GM12878 (cell line): ENCODE data around the gene SIGLEC14. TPM values are rescaled to one million over a fixed set of nuclear protein-coding genes. Genes with fewer than 3 reads are reported as not detected.

Experiments
- ATAC-seq: fragments of 200-7000 bp; cut with Tn5 transposase; 3 replicates; pipeline ENCODE4 v1.9.1; 2020; ENCODE audit warnings: mild to moderate bottlenecking, moderate library complexity
- BruUV-seq: library from RNA; stranded (reverse); fragments of 400-500 nt; replicated peaks from 2 replicates; lab custom pipeline; 2021; lab: Mats Ljungman, UMichigan
- CTCF ChIA-PET: fragments of 300-600 bp; sonication (Branson Sonifier 250); formaldehyde crosslinking; extraction: SDS; loops from one replicate; lab custom pipeline; 2021; ENCODE audit warnings: inconsistent platforms; lab: Yijun Ruan, JAX
- POLR2A ChIA-PET: fragments of 350-600 bp; formaldehyde crosslinking; extraction: SDS; loops from one replicate; lab custom pipeline; 2021; ENCODE audit warnings: inconsistent platforms; lab: Charles Lee
- RAD21 ChIA-PET: fragments of 300-600 bp; sonication (Branson Sonifier 250); formaldehyde crosslinking; loops from one replicate; lab custom pipeline; 2023; ENCODE audit warnings: antibody characterized with exemption; ENCODE audit not compliant: unreplicated experiment; lab: Charles Lee
- SMC1A ChIA-PET: fragments of 300-600 bp; sonication (Branson Sonifier 250); formaldehyde crosslinking; loops from one replicate; lab custom pipeline; 2023; ENCODE audit not compliant: unreplicated experiment, uncharacterized antibody; lab: Charles Lee
- DNase-seq: peaks from one replicate; pipeline ENCODE4 v3.0.0-alpha.2; 2011; ENCODE audit warnings: low read depth, low spot score
- FAIRE-seq: peaks from 3 replicates; lab custom pipeline; 2011; peaks lifted over from hg19 to GRCh38; lab: Jason Lieb, UNC
- H2AFZ ChIP-seq: 2 replicates; pipeline ENCODE4 v1.6.0; 2011; ENCODE audit warnings: low read depth, low read length, control low read depth; ENCODE audit not compliant: control insufficient read depth
- H3K27ac ChIP-seq: 2 replicates; pipeline ENCODE4 v1.5.1; 2011; ENCODE audit warnings: control low read depth; ENCODE audit not compliant: control insufficient read depth, insufficient read depth
- H3K27me3 ChIP-seq, 2 experiments: replicated peaks in 1 of 2; 2 replicates each; pipeline versions ENCODE4 v1.6.0 to v1.6.1; 2011; ENCODE audit warnings: low read length in 1 of 2; ENCODE audit not compliant: control insufficient read depth in 2 of 2, insufficient read depth in 2 of 2
- H3K36me3 ChIP-seq, 2 experiments: 2 replicates each; pipeline ENCODE4 v1.5.1; 2011; ENCODE audit warnings: low read length in 1 of 2; ENCODE audit not compliant: control insufficient read depth in 2 of 2, insufficient read depth in 2 of 2
- H3K4me1 ChIP-seq: 2 replicates; pipeline ENCODE4 v1.6.1; 2011; ENCODE audit warnings: mild to moderate bottlenecking, low read length, moderate library complexity, mixed read lengths; ENCODE audit not compliant: control insufficient read depth, insufficient read depth
- H3K4me2 ChIP-seq: 2 replicates; pipeline ENCODE4 v1.6.0; 2011; ENCODE audit warnings: control low read depth; ENCODE audit not compliant: control insufficient read depth, insufficient read depth
- H3K4me3 ChIP-seq: fragments of 200-600 bp; sonication (generic); 2 replicates; pipeline ENCODE4 v1.5.1; 2016
- H3K79me2 ChIP-seq: 2 replicates; pipeline ENCODE4 v1.6.0; 2011; ENCODE audit warnings: low read length; ENCODE audit not compliant: control insufficient read depth, insufficient read depth
- H3K9ac ChIP-seq: 2 replicates; pipeline ENCODE4 v1.8.0; 2011; ENCODE audit warnings: low read length, control low read depth, mixed read lengths; ENCODE audit not compliant: control insufficient read depth, insufficient read depth
- H3K9me3 ChIP-seq: replicated peaks from 3 replicates; pipeline ENCODE4 v1.5.1; 2011; ENCODE audit warnings: mild to moderate bottlenecking, low read length; ENCODE audit not compliant: control insufficient read depth, insufficient read depth
- H4K20me1 ChIP-seq: 2 replicates; pipeline ENCODE4 v1.6.0; 2011; ENCODE audit not compliant: control insufficient read depth, insufficient read depth
- ATF3 ChIP-seq: IDR thresholded peaks from 2 replicates; pipeline ENCODE4 v1.6.1; 2011; ENCODE audit warnings: low read depth, mild to moderate bottlenecking, low read length, moderate library complexity, borderline replicate concordance; ENCODE audit errors: extremely low read depth
- BHLHE40 ChIP-seq, 2 experiments: fragments of 450-650 bp in 1 of 2; IDR thresholded peaks; 2 replicates each; pipeline ENCODE4 v1.6.1; 2011 to 2017; ENCODE audit warnings: low read depth in 2 of 2, borderline replicate concordance in 1 of 2, improper control_type of control experiment in 1 of 2, low read length in 1 of 2, mild to moderate bottlenecking in 1 of 2
- EED ChIP-seq: sonication (generic); IDR thresholded peaks from 2 replicates; pipeline ENCODE4 v1.6.1; 2016; ENCODE audit warnings: antibody characterized with exemption, low read depth
- GABPA ChIP-seq: IDR thresholded peaks from 2 replicates; pipeline ENCODE4 v1.6.1; 2014; ENCODE audit warnings: antibody characterized with exemption, low read depth, mild to moderate bottlenecking, inconsistent platforms
- HCFC1 ChIP-seq: fragments of 150-350 bp; IDR thresholded peaks from 2 replicates; pipeline ENCODE4 v1.6.1; 2014; ENCODE audit warnings: low read length
- HDGF ChIP-seq: fragments of 450-650 bp; IDR thresholded peaks from 2 replicates; pipeline ENCODE4 v1.6.1; 2016; ENCODE audit warnings: antibody characterized with exemption
- LARP7 ChIP-seq: fragments of 450-650 bp; IDR thresholded peaks from 2 replicates; pipeline ENCODE4 v1.6.1; 2017; ENCODE audit warnings: mild to moderate bottlenecking
- NFYB ChIP-seq: IDR thresholded peaks from 2 replicates; pipeline ENCODE4 v1.6.1; 2011; ENCODE audit warnings: low read depth, mild to moderate bottlenecking, low read length, improper control_type of control experiment, moderate library complexity; ENCODE audit not compliant: insufficient read depth
- PAX8 ChIP-seq: fragments of 450-650 bp; IDR thresholded peaks from 2 replicates; pipeline ENCODE4 v1.6.1; 2017; ENCODE audit warnings: mild to moderate bottlenecking, moderate library complexity
- PML ChIP-seq: IDR thresholded peaks from 2 replicates; pipeline ENCODE4 v1.6.1; 2012; ENCODE audit warnings: low read length, inconsistent platforms
- POU2F2 ChIP-seq: IDR thresholded peaks from 3 replicates; pipeline ENCODE4 v1.6.1; 2011; ENCODE audit warnings: low read depth, mild to moderate bottlenecking, low read length, borderline replicate concordance
- REST ChIP-seq: IDR thresholded peaks from 2 replicates; pipeline ENCODE4 v1.6.1; 2012; ENCODE audit warnings: mild to moderate bottlenecking, low read depth, low read length
- RUNX3 ChIP-seq: IDR thresholded peaks from 2 replicates; pipeline ENCODE4 v1.6.1; 2012; ENCODE audit warnings: low read length, inconsistent platforms
- ZBTB40 ChIP-seq: fragments of 450-650 bp; IDR thresholded peaks from 2 replicates; pipeline ENCODE4 v1.6.1; 2016; ENCODE audit warnings: mild to moderate bottlenecking, moderate library complexity, borderline replicate concordance
- ZNF622 ChIP-seq: fragments of 450-650 bp; IDR thresholded peaks from 2 replicates; pipeline ENCODE4 v1.6.1; 2017; ENCODE audit warnings: mild to moderate bottlenecking, inconsistent platforms
- WGBS: methylation state at CpG from one replicate; pipeline ENCODE4 v1.1.6; 2016; ENCODE audit warnings: low lambda C conversion rate; ENCODE audit not compliant: insufficient replicate concordance, insufficient coverage; ENCODE audit errors: missing lambda C conversion rate; 5-methylcytosine and 5-hydroxymethylcytosine counted together
- in situ Hi-C: fragments of 300-500 bp; cut with MboI; formaldehyde crosslinking; loops from 9 replicates; pipeline ENCODE4 v1.14.3; 2018; ENCODE audit warnings: mixed read lengths
- intact Hi-C: fragments of 100-400 bp; cut with micrococcal nuclease; formaldehyde crosslinking; loops from one replicate; pipeline ENCODE4 v1.14.2; 2022; ENCODE audit not compliant: unreplicated experiment
- polyA plus RNA-seq, 11 experiments: library from polyadenylated mRNA; depleted of rRNA in 4 of 11; unstranded in 6 of 11; stranded (reverse) in 5 of 11; fragments of >200 nt; fragmentation: Nextera tagmentation in 4 of 11; fragmentation: Illumina TruSeq in 1 of 11; extraction: Ambion mirVana in 4 of 11; extraction: Trizol in 1 of 11; gene quantifications; 1 replicate in 1 of 11; 2 replicates in 10 of 11; pipeline versions ENCODE4 v1.2.1 to v1.2.3, GENCODE V29; 2011 to 2016; ENCODE audit warnings: inconsistent platforms in 2 of 11, missing spikeins in 2 of 11, low read depth in 1 of 11
- total RNA-seq, 4 experiments: library from RNA; depleted of rRNA in 3 of 4; stranded (reverse); fragments of >200 nt in 3 of 4; fragmentation: Illumina TruSeq in 1 of 4; extraction: Trizol in 1 of 4; gene quantifications; 2 replicates each; pipeline versions ENCODE4 v1.2.1 to v1.2.3, GENCODE V29; 2013 to 2021

SIGLEC14 gene
- total and polyA plus RNA-seq, 10 of the 15 experiments (the other 5 are each of a cell fraction or from before 2014, with no cell fraction given): 0.57 to 8.4 (median 4.6) TPM

GRCh38 chr19:51593969-51594773 is 52.5 kb downstream of the SIGLEC14 start:
- FAIRE-seq (peak; percentile 98), ATAC-seq (peak; percentile 100), DNase-seq (peak; percentile 89)
- ChIA-PET POLR2A (interaction anchor here (0.6 to 1.4 kb wide), 3 partner anchors 21 to 595 kb away, joined by 3 to 5 read pairs (median 3); partner anchors contain the start of gene ZNF175), RAD21 (interaction anchor here (1.2 kb wide), 2 partner anchors 9 to 29 kb away, joined by 3 read pairs; no protein-coding TSS in a partner anchor), CTCF (interaction anchor here (0.6 to 1.8 kb wide), 4 partner anchors 67 to 213 kb away, joined by 3 to 9 read pairs (median 4); no protein-coding TSS in a partner anchor), SMC1A (no interaction called here)
- Histone ChIP-seq H3K9ac (peak overlapping the region; percentile 71), H3K4me3 (peak overlapping the region; percentile 60), H3K4me1 (peaks cover 8% of the 10 kb centered on the region), H3K36me3 (no peaks in the 10 kb centered on the region), H3K27me3 (no peaks in the 10 kb centered on the region), H2AFZ (peak overlapping the region; percentile 94), H3K27ac (peak overlapping the region; percentile 60), H3K79me2 (no peaks in the 10 kb centered on the region), H3K4me2 (peak overlapping the region; percentile 99), H3K9me3 (peaks cover 2% of the 10 kb centered on the region; the same call in 2 of the 3 replicates), H4K20me1 (no peaks in the 10 kb centered on the region)
- intact Hi-C loops: no loop called here
- WGBS: 3% methylated on average over 61 of the region's 61 CpGs
- in situ Hi-C loops: no loop called here
- BruUV-seq: no TSS peak
- TF ChIP-seq HCFC1 (peak; percentile 100), PML (no peak), REST (no peak), EED (0 out of 2 replicates have a peak, but pooled peaks have one; percentile 20), ZNF622 (no peak), RUNX3 (peak; percentile 27; the same call in 1 of the 2 replicates), GABPA (peak; percentile 45; the same call in 1 of the 2 replicates), POU2F2 (0 out of 3 replicates have a peak, but pooled peaks have one; percentile 13), PAX8 (no peak), NFYB (no peak), HDGF (0 out of 2 replicates have a peak, but pooled peaks have one; percentile 31), ATF3 (no peak), ZBTB40 (peak; percentile 75; the same call in 1 of the 2 replicates), BHLHE40 (IDR thresholded peaks at IDR 0.05; ENCODE audit: borderline replicate concordance in 1 of 2, low read depth in 2 of 2, low read length in 1 of 2) (peak in 1 of 2 experiments; percentile 0; a peak in 1 of 4 replicates), LARP7 (peak; percentile 36)
